CD14-positive monocyte (primary cell): ENCODE data around the gene ALKBH1. TPM values are rescaled to one million over a fixed set of nuclear protein-coding genes. Genes with fewer than 3 reads are reported as not detected.

Experiments used
- DNase-seq, 3 donors: peaks; one replicate each; pipeline ENCODE4 v3.0.0-alpha.2; 2011 to 2022
- H2AFZ ChIP-seq: 2 replicates; pipeline ENCODE4 v1.6.0; 2012; ENCODE audit warnings: mild to moderate bottlenecking, low read depth, low read length, inconsistent platforms; ENCODE audit not compliant: insufficient read depth, poor library complexity, severe bottlenecking
- H3K27ac ChIP-seq, 2 donors: 1 replicate in 1 of 2; 2 replicates in 1 of 2; pipeline ENCODE4 v1.5.1; 2012 to 2013; ENCODE audit warnings: low read length in 2 of 2, control low read depth in 1 of 2, inconsistent platforms in 1 of 2, low read depth in 1 of 2, mild to moderate bottlenecking in 1 of 2
- H3K27me3 ChIP-seq, 2 donors: one replicate each; pipeline versions ENCODE4 v1.6.0 to v1.6.1; 2011 to 2013; ENCODE audit warnings: low read length in 2 of 2; ENCODE audit not compliant: control insufficient read depth in 2 of 2, insufficient read depth in 2 of 2
- H3K36me3 ChIP-seq, 2 donors: replicated peaks in 1 of 2; 1 replicate in 1 of 2; 2 replicates in 1 of 2; pipeline versions ENCODE4 v1.5.1 to v1.6.1; 2012 to 2013; ENCODE audit warnings: low read length in 2 of 2, control low read depth in 1 of 2, inconsistent platforms in 1 of 2, mild to moderate bottlenecking in 1 of 2; ENCODE audit not compliant: insufficient read depth in 2 of 2, control insufficient read depth in 1 of 2
- H3K4me1 ChIP-seq, 2 donors: 1 replicate in 1 of 2; 2 replicates in 1 of 2; pipeline versions ENCODE4 v1.5.1 to v1.6.1; 2012 to 2013; ENCODE audit warnings: low read length in 2 of 2, control low read depth in 1 of 2, inconsistent platforms in 1 of 2, mild to moderate bottlenecking in 1 of 2, moderate library complexity in 1 of 2; ENCODE audit not compliant: insufficient read depth in 2 of 2, control insufficient read depth in 1 of 2
- H3K4me2 ChIP-seq: replicated peaks from 2 replicates; pipeline ENCODE3; 2012; ENCODE audit warnings: low read length, moderate library complexity, mild to moderate bottlenecking; ENCODE audit not compliant: poor library complexity, severe bottlenecking; ENCODE audit errors: extremely low read depth
- H3K4me3 ChIP-seq, 3 experiments: fragments of 200-600 bp in 1 of 3; sonication (generic) in 1 of 3; replicated peaks in 1 of 3; 1 replicate in 2 of 3; 2 replicates in 1 of 3; pipeline ENCODE4 v1.5.1; 2011 to 2013; ENCODE audit warnings: low read length in 3 of 3, mild to moderate bottlenecking in 3 of 3, control low read depth in 2 of 3, low read depth in 2 of 3, inconsistent platforms in 1 of 3, moderate library complexity in 1 of 3
- H3K79me2 ChIP-seq: 2 replicates; pipeline ENCODE4 v1.6.0; 2012; ENCODE audit warnings: mild to moderate bottlenecking, control low read depth, inconsistent platforms, low read length, moderate library complexity; ENCODE audit not compliant: insufficient read depth
- H3K9ac ChIP-seq: 2 replicates; pipeline ENCODE4 v1.6.0; 2017; ENCODE audit warnings: low read length, mild to moderate bottlenecking; ENCODE audit not compliant: insufficient read depth, poor library complexity, severe bottlenecking
- H3K9me3 ChIP-seq, 2 donors: replicated peaks in 1 of 2; 1 replicate in 1 of 2; 2 replicates in 1 of 2; pipeline versions ENCODE4 v1.5.1 to v1.6.1; 2012 to 2013; ENCODE audit warnings: low read length in 2 of 2, control low read depth in 1 of 2; ENCODE audit not compliant: control insufficient read depth in 1 of 2, insufficient read depth in 1 of 2
- H4K20me1 ChIP-seq: 2 replicates; pipeline ENCODE4 v1.6.0; 2012; ENCODE audit warnings: mild to moderate bottlenecking, low read length, control low read depth, moderate library complexity; ENCODE audit not compliant: insufficient read depth
- H3K27ac Mint-ChIP-seq, 7 donors: one replicate each; pipeline ENCODE4 v1.8.0; 2020; ENCODE audit warnings: mild to moderate bottlenecking in 7 of 7, mixed read lengths in 7 of 7, moderate library complexity in 6 of 7, inconsistent platforms in 2 of 7
- H3K27me3 Mint-ChIP-seq, 3 donors: one replicate each; pipeline ENCODE4 v1.8.0; 2021 to 2022; ENCODE audit warnings: low read depth in 3 of 3, mild to moderate bottlenecking in 3 of 3, mixed read lengths in 3 of 3, moderate library complexity in 3 of 3, inconsistent platforms in 1 of 3
- H3K36me3 Mint-ChIP-seq, 2 donors: one replicate each; pipeline ENCODE4 v1.8.0; 2020; ENCODE audit warnings: mixed read lengths in 2 of 2, inconsistent platforms in 1 of 2, mild to moderate bottlenecking in 1 of 2
- H3K4me1 Mint-ChIP-seq: one replicate; pipeline ENCODE4 v1.8.0; 2020; ENCODE audit warnings: mild to moderate bottlenecking, mixed read lengths
- H3K4me3 Mint-ChIP-seq, 2 donors: one replicate each; pipeline ENCODE4 v1.8.0; 2020; ENCODE audit warnings: mild to moderate bottlenecking in 2 of 2, mixed read lengths in 2 of 2, moderate library complexity in 1 of 2
- H3K9me3 Mint-ChIP-seq, 7 donors: one replicate each; pipeline ENCODE4 v1.8.0; 2020 to 2022; ENCODE audit warnings: mixed read lengths in 7 of 7, mild to moderate bottlenecking in 6 of 7, moderate library complexity in 6 of 7, inconsistent platforms in 2 of 7
- WGBS: methylation state at CpG from one replicate; pipeline ENCODE4 v1.1.5; 2013; ENCODE audit warnings: missing lambda C conversion rate; ENCODE audit not compliant: insufficient coverage; 5-methylcytosine and 5-hydroxymethylcytosine counted together
- intact Hi-C, 2 donors: fragments of 100-400 bp; cut with micrococcal nuclease; formaldehyde crosslinking; loops; one replicate each; pipeline versions ENCODE4 v1.15.0 to v1.15.1; 2023
- polyA plus RNA-seq, 3 donors: library from polyadenylated mRNA; depleted of rRNA in 1 of 3; unstranded in 2 of 3; stranded (reverse) in 1 of 3; fragments of 300-500 nt in 2 of 3; fragments of >200 nt in 1 of 3; fragmentation: Illumina TruSeq in 2 of 3; gene quantifications; 1 replicate in 2 of 3; 2 replicates in 1 of 3; pipeline ENCODE4 v1.2.3, GENCODE V29; 2012 to 2021
- TF ChIP-seq, protein P1 (sequence below): fragments of 200-600 bp; IDR thresholded peaks from one replicate; pipeline ENCODE4 v1.8.0; 2022; ENCODE audit warnings: antibody characterized with exemption, mild to moderate bottlenecking

ALKBH1 gene
- polyA plus RNA-seq, 3 donors, result 3.4 to 4.5 (median 4.2) TPM

DNA sequence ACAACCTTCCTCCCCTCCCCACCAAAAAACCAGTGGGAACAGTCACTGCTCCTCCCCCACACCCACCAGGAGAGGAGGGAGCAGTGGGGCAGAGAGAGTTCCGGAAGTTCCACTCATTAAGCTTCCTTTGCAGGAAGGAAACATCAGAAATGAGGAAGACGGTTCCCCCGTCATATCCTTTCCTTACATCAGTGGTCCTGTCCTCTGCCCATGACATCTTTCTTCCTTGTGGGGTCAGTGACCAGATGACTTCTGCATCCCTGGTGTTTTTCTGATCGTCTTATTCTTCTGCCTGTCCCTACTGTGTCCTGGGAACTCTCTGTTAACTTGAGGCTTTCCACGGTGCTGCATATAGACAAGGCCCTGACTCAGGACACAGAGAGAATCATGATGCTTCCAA, 50.5 kb downstream of the ALKBH1 start:
- Mint-ChIP-seq H3K36me3 (peaks cover 1 to 4% of the 10 kb centered on the region in 2 donors), H3K27me3 (peaks cover 0 to 2% (median 0%) of the 10 kb centered on the region in 3 donors), H3K4me3 (peak overlapping the region; percentile 60 to 75), H3K9me3 (no peaks in the 10 kb centered on the region), H3K27ac (peak overlapping the region; percentile 86 to 96 (median 93)), H3K4me1 (peaks cover 73% of the 10 kb centered on the region)
- Histone ChIP-seq H3K36me3 (no peaks in the 10 kb centered on the region), H2AFZ (peak overlapping the region; percentile 54), H3K79me2 (no peaks in the 10 kb centered on the region), H3K4me1 (peaks cover 68 to 84% of the 10 kb centered on the region in 2 donors), H3K4me3 (peak overlapping the region in 1 of 3 experiments; percentile 58), H3K9me3 (no peaks in the 10 kb centered on the region), H3K9ac (no peak overlapping the region), H3K27ac (peak overlapping the region; percentile 43 to 87), H3K4me2 (peak overlapping the region; percentile 61), H4K20me1 (no peaks in the 10 kb centered on the region), H3K27me3 (no peaks in the 10 kb centered on the region)
- DNase-seq, result peak; percentile 71 to 86 (median 80)
- WGBS, result 0% methylated on average over 2 of the region's 5 CpGs
- TF ChIP-seq, protein P1, sequence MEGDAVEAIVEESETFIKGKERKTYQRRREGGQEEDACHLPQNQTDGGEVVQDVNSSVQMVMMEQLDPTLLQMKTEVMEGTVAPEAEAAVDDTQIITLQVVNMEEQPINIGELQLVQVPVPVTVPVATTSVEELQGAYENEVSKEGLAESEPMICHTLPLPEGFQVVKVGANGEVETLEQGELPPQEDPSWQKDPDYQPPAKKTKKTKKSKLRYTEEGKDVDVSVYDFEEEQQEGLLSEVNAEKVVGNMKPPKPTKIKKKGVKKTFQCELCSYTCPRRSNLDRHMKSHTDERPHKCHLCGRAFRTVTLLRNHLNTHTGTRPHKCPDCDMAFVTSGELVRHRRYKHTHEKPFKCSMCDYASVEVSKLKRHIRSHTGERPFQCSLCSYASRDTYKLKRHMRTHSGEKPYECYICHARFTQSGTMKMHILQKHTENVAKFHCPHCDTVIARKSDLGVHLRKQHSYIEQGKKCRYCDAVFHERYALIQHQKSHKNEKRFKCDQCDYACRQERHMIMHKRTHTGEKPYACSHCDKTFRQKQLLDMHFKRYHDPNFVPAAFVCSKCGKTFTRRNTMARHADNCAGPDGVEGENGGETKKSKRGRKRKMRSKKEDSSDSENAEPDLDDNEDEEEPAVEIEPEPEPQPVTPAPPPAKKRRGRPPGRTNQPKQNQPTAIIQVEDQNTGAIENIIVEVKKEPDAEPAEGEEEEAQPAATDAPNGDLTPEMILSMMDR, result no peak
- intact Hi-C loops, result loop anchor here (5.0 kb wide), 3 partner anchors 50 to 105 kb away; partner anchors contain the start of genes ALKBH1 (in 2 of the 2), SLIRP (in 2 of the 2) and SNW1 (in 1 of the 2)

- TF ChIP-seq, protein P1, result no peak
- intact Hi-C loops, result no loop called here
- Histone ChIP-seq H3K79me2 (no peaks in the 10 kb centered on the region), H3K9me3 (no peaks in the 10 kb centered on the region), H3K4me1 (peaks cover 44 to 59% of the 10 kb centered on the region in 2 donors), H3K36me3 (no peaks in the 10 kb centered on the region), H3K4me2 (peak overlapping the region; percentile 29), H3K27me3 (no peaks in the 10 kb centered on the region), H3K27ac (peak overlapping the region; percentile 1 to 51), H3K9ac (peak overlapping the region; percentile 15), H2AFZ (peak overlapping the region; percentile 83), H3K4me3 (no peak overlapping the region), H4K20me1 (no peaks in the 10 kb centered on the region)
- WGBS, result 42% methylated on average over 11 of the region's 11 CpGs
- peak overlapping the region in 5 of 7 donors; percentile 1 to 71 (median 60) for H3K27ac Mint-ChIP-seq
- peaks cover 0 to 4% of the 10 kb centered on the region in 2 donors for H3K36me3 Mint-ChIP-seq
- no peak for DNase-seq
- H3K4me3 Mint-ChIP-seq, result peak overlapping the region in 1 of 2 donors; percentile 49
- H3K9me3 Mint-ChIP-seq, result no peaks in the 10 kb centered on the region
- peaks cover 52% of the 10 kb centered on the region for H3K4me1 Mint-ChIP-seq
- H3K27me3 Mint-ChIP-seq, result peaks cover 0 to 3% (median 2%) of the 10 kb centered on the region in 3 donors
Measured at GRCh38 chr14:77654001-77654441, 53.8 kb downstream of the ALKBH1 start.
